IMR-90 (cell line): ENCODE measurements around the gene IPO13. TPM values are rescaled to one million over a fixed set of nuclear protein-coding genes. Genes with fewer than 3 reads are reported as not detected.

Source experiments
- ATAC-seq: fragments of 200-7000 bp; cut with Tn5 transposase; 2 replicates; pipeline ENCODE4 v1.9.1; 2020; ENCODE audit warnings: low read depth, mild to moderate bottlenecking, moderate library complexity
- BruUV-seq: library from RNA; stranded (reverse); fragments of 400-500 nt; replicated peaks from 2 replicates; lab custom pipeline; 2021; lab: Mats Ljungman, UMichigan
- CTCF ChIA-PET: fragments of 300-600 bp; formaldehyde crosslinking; extraction: SDS; loops from one replicate; lab custom pipeline; 2021; ENCODE audit warnings: antibody characterized with exemption; lab: Yijun Ruan, JAX
- POLR2A ChIA-PET: fragments of 300-600 bp; sonication (Branson Sonifier 250); formaldehyde crosslinking; loops from one replicate; lab custom pipeline; 2022; ENCODE audit warnings: antibody characterized with exemption; ENCODE audit not compliant: unreplicated experiment; lab: Charles Lee
- DNase-seq: peaks from one replicate; pipeline ENCODE4 v3.0.0; 2013
- H2AFZ ChIP-seq: replicated peaks from 2 replicates; pipeline ENCODE3; 2013; ENCODE audit warnings: low read length, mild to moderate bottlenecking; ENCODE audit not compliant: poor library complexity
- H2AK5ac ChIP-seq: 2 replicates; pipeline ENCODE4 v1.6.1; 2013; ENCODE audit warnings: low read depth, low read length, inconsistent platforms
- H2AK9ac ChIP-seq: replicated peaks from 2 replicates; pipeline ENCODE3; 2013; ENCODE audit warnings: mild to moderate bottlenecking, low read depth, low read length, moderate library complexity; ENCODE audit not compliant: poor library complexity
- H2BK120ac ChIP-seq: 2 replicates; pipeline ENCODE4 v1.6.1; 2013; ENCODE audit warnings: low read depth, low read length, inconsistent platforms
- H2BK15ac ChIP-seq: 3 replicates; pipeline ENCODE4 v1.6.1; 2013; ENCODE audit warnings: low read depth, low read length, inconsistent platforms
- H2BK20ac ChIP-seq: 2 replicates; pipeline ENCODE4 v1.6.1; 2013; ENCODE audit warnings: low read depth, mild to moderate bottlenecking, inconsistent platforms, low read length, moderate library complexity
- H2BK5ac ChIP-seq: 2 replicates; pipeline ENCODE4 v1.6.1; 2013; ENCODE audit warnings: mild to moderate bottlenecking, low read depth, low read length, inconsistent platforms; ENCODE audit not compliant: poor library complexity, severe bottlenecking
- H3K14ac ChIP-seq: replicated peaks from 2 replicates; pipeline ENCODE4 v1.6.1; 2013; ENCODE audit warnings: low read depth, low read length, inconsistent platforms
- H3K18ac ChIP-seq: 2 replicates; pipeline ENCODE4 v1.6.1; 2013; ENCODE audit warnings: low read depth, low read length, control low read depth
- H3K23ac ChIP-seq: 2 replicates; pipeline ENCODE4 v1.6.1; 2013; ENCODE audit warnings: low read depth, low read length, inconsistent platforms
- H3K27ac ChIP-seq: 2 replicates; pipeline ENCODE4 v1.5.1; 2013; ENCODE audit warnings: mild to moderate bottlenecking, control low read depth, low read length; ENCODE audit not compliant: insufficient read depth
- H3K27me3 ChIP-seq: 2 replicates; pipeline ENCODE4 v1.6.1; 2013; ENCODE audit warnings: low read length; ENCODE audit not compliant: control insufficient read depth, insufficient read depth
- H3K36me3 ChIP-seq: 2 replicates; pipeline ENCODE4 v1.6.1; 2013; ENCODE audit warnings: low read length, mixed read lengths; ENCODE audit not compliant: control insufficient read depth, insufficient read depth
- H3K4ac ChIP-seq: 2 replicates; pipeline ENCODE4 v1.6.1; 2013; ENCODE audit warnings: low read depth, low read length, inconsistent platforms
- H3K4me1 ChIP-seq: 2 replicates; pipeline ENCODE4 v1.6.1; 2013; ENCODE audit warnings: low read length, mixed read lengths; ENCODE audit not compliant: control insufficient read depth, insufficient read depth
- H3K4me2 ChIP-seq: 2 replicates; pipeline ENCODE4 v1.6.1; 2013; ENCODE audit warnings: low read depth, mild to moderate bottlenecking, control low read depth, low read length, moderate library complexity
- H3K4me3 ChIP-seq: 2 replicates; pipeline ENCODE4 v1.5.1; 2013; ENCODE audit warnings: low read depth, mild to moderate bottlenecking, control low read depth, low read length, moderate library complexity; ENCODE audit not compliant: insufficient read depth
- H3K56ac ChIP-seq: 2 replicates; pipeline ENCODE4 v1.6.1; 2013; ENCODE audit warnings: low read length, inconsistent platforms; ENCODE audit not compliant: insufficient read depth; ENCODE audit errors: extremely low read depth
- H3K79me1 ChIP-seq, 2 experiments: 2 replicates each; pipeline ENCODE4 v1.6.1; 2013; ENCODE audit warnings: low read length in 2 of 2, inconsistent platforms in 1 of 2, low read depth in 1 of 2
- H3K9ac ChIP-seq: 2 replicates; pipeline ENCODE4 v1.6.1; 2013; ENCODE audit warnings: low read depth, low read length, control low read depth
- H3K9me1 ChIP-seq: 2 replicates; pipeline ENCODE4 v1.6.1; 2013; ENCODE audit warnings: low read length, inconsistent platforms; ENCODE audit not compliant: insufficient read depth
- H3K9me3 ChIP-seq: 2 replicates; pipeline ENCODE4 v1.6.1; 2013; ENCODE audit warnings: low read length; ENCODE audit not compliant: control insufficient read depth, insufficient read depth
- H4K20me1 ChIP-seq: 2 replicates; pipeline ENCODE4 v1.6.1; 2013; ENCODE audit warnings: low read length, inconsistent platforms; ENCODE audit not compliant: insufficient read depth
- H4K5ac ChIP-seq: 2 replicates; pipeline ENCODE4 v1.6.1; 2013; ENCODE audit warnings: mild to moderate bottlenecking, low read depth, low read length, control low read depth
- H4K8ac ChIP-seq, 2 experiments: 2 replicates each; pipeline ENCODE4 v1.6.1; 2013; ENCODE audit warnings: low read depth in 2 of 2, low read length in 2 of 2, control low read depth in 1 of 2, inconsistent platforms in 1 of 2
- H4K91ac ChIP-seq: 2 replicates; pipeline ENCODE4 v1.6.1; 2013; ENCODE audit warnings: low read depth, low read length, inconsistent platforms; ENCODE audit not compliant: insufficient read depth
- BHLHE40 ChIP-seq: fragments of 150-350 bp; IDR thresholded peaks from 2 replicates; pipeline ENCODE4 v1.6.1; 2016; ENCODE audit warnings: mild to moderate bottlenecking, low read depth, low read length
- MAZ ChIP-seq: IDR thresholded peaks from 2 replicates; pipeline ENCODE4 v1.6.1; 2012; ENCODE audit warnings: low read depth, mild to moderate bottlenecking, low read length, improper control_type of control experiment, moderate library complexity, borderline replicate concordance
- WGBS, 2 experiments: methylation state at CpG; one replicate each; pipeline versions ENCODE4 v1.1.5 to v1.1.7; 2013; ENCODE audit warnings: missing lambda C conversion rate in 2 of 2; ENCODE audit not compliant: insufficient read length in 1 of 2; ENCODE audit errors: extremely low coverage in 2 of 2; 5-methylcytosine and 5-hydroxymethylcytosine counted together
- dilution Hi-C: fragments of 300-500 bp; cut with HindIII; formaldehyde crosslinking; loops from one replicate; pipeline ENCODE4 v1.14.3; 2018; ENCODE audit warnings: low sequenced_read_pairs; ENCODE audit not compliant: unreplicated experiment
- in situ Hi-C: fragments of 300-500 bp; cut with MboI; formaldehyde crosslinking; loops from 3 replicates; pipeline ENCODE4 v1.14.3; 2019; ENCODE audit warnings: low sequenced_read_pairs, inconsistent platforms, mixed read lengths
- intact Hi-C: fragments of 100-400 bp; cut with micrococcal nuclease; formaldehyde crosslinking; loops from 2 replicates; pipeline ENCODE4 v1.10.0; 2022
- polyA plus RNA-seq, 3 experiments: library from polyadenylated mRNA; depleted of rRNA; stranded (reverse); fragments of >200 nt; gene quantifications; 2 replicates each; pipeline ENCODE4 v1.2.3, GENCODE V29; 2012; ENCODE audit warnings: low replicate concordance in 1 of 3
- total RNA-seq: library from RNA; depleted of rRNA; stranded (reverse); fragments of >200 nt; gene quantifications from 2 replicates; pipeline ENCODE4 v1.2.3, GENCODE V29; 2012
- TF ChIP-seq, protein P1 (sequence below): fragments of 150-350 bp; IDR thresholded peaks from 2 replicates; pipeline ENCODE4 v1.6.1; 2017; ENCODE audit warnings: mild to moderate bottlenecking, antibody characterized with exemption, low read length, low read depth
- TF ChIP-seq, protein P2 (sequence below): fragments of 150-350 bp; IDR thresholded peaks from 2 replicates; pipeline ENCODE4 v1.6.1; 2016; ENCODE audit warnings: low read depth, mild to moderate bottlenecking, low read length, moderate library complexity, borderline replicate concordance

Gene IPO13
- total and polyA plus RNA-seq, 2 of the 4 experiments (the other 2 are of a cell fraction) = 15.2 to 18.7 TPM

DNA sequence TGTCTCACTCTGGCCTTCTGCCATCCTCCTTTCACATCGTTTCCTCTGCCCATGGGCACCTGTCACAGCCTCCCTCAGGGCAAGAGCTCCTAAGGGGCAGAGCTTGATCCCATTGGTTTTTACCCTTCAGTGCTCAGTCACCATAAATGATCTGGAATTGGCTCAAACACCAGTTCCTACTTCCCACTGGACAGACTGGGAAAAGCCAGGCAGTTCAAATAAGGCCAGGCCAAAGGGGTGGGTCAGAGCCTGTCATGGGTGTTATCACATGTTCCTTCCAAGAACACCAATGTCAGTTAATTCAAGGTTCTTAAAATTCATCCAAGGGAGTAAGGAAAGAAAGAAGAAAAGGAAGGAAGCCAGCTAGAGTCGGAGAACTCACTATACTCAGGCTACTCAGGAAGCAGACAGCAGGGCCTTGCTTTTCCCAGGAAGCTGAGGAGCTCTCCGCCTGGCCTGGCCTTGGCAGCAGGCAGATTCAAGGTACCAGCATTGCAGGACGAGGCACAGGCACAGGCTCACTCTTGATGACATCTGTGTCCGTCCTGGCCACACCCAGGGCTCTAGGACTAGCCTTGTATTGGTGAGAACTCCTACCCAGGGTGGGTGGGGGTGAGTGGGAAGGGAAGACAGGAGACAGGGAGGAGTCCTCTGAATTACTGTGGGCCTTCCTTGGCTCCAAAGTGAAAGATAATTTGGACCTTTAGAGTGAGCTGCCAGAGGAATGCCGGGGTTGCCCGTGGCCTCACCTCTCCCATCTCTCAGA, 45.4 kb upstream of the IPO13 start:
- Histone ChIP-seq H3K9ac (no peak overlapping the region), H4K5ac (no peak overlapping the region), H2AFZ (no peak overlapping the region), H3K4me3 (no peak overlapping the region), H2BK5ac (no peak overlapping the region), H3K18ac (no peak overlapping the region), H2BK15ac (no peak overlapping the region), H3K79me1 (no peaks in the 10 kb centered on the region; a peak in 1 of 4 replicates), H3K27ac (no peak overlapping the region), H3K4me2 (no peak overlapping the region), H3K36me3 (peaks cover 27% of the 10 kb centered on the region), H3K9me3 (no peaks in the 10 kb centered on the region), H2BK20ac (no peak overlapping the region), H3K4ac (no peak overlapping the region), H4K20me1 (no peaks in the 10 kb centered on the region), H2AK5ac (no peak overlapping the region), H3K27me3 (no peaks in the 10 kb centered on the region), H3K14ac (no peak overlapping the region), H3K56ac (no peak overlapping the region), H4K91ac (no peak overlapping the region), H4K8ac (no peak overlapping the region), H3K23ac (no peak overlapping the region), H3K4me1 (no peaks in the 10 kb centered on the region), H2AK9ac (no peak overlapping the region), H3K9me1 (peaks cover 2% of the 10 kb centered on the region; the same call in 1 of the 2 replicates), H2BK120ac (no peak overlapping the region)
- POLR2A ChIA-PET = no interaction called here
- ATAC-seq = no peak
- TF ChIP-seq, protein P1, sequence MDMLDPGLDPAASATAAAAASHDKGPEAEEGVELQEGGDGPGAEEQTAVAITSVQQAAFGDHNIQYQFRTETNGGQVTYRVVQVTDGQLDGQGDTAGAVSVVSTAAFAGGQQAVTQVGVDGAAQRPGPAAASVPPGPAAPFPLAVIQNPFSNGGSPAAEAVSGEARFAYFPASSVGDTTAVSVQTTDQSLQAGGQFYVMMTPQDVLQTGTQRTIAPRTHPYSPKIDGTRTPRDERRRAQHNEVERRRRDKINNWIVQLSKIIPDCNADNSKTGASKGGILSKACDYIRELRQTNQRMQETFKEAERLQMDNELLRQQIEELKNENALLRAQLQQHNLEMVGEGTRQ = no peak
- TF ChIP-seq MAZ = no peak
- TF ChIP-seq, protein P2, sequence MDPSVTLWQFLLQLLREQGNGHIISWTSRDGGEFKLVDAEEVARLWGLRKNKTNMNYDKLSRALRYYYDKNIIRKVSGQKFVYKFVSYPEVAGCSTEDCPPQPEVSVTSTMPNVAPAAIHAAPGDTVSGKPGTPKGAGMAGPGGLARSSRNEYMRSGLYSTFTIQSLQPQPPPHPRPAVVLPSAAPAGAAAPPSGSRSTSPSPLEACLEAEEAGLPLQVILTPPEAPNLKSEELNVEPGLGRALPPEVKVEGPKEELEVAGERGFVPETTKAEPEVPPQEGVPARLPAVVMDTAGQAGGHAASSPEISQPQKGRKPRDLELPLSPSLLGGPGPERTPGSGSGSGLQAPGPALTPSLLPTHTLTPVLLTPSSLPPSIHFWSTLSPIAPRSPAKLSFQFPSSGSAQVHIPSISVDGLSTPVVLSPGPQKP = no peak
- no peak for TF ChIP-seq BHLHE40
- in situ Hi-C loops = no loop called here
- BruUV-seq = no TSS peak
- dilution Hi-C loops = no loop called here
- intact Hi-C loops = no loop called here
- no peak for DNase-seq
- WGBS, 2 experiments = 85% methylated on average over 4 of the region's 7 CpGs; no CpG with 5 or more reads in 1 of the 2 experiments
- CTCF ChIA-PET = interaction anchor here (1.4 kb wide), 1 partner anchor 33 kb away, joined by 3 read pairs; no protein-coding TSS in a partner anchor
